GM23338 (cell line): Measurements from ENCODE around the gene RBMS2. TPM values are rescaled to one million over a fixed set of nuclear protein-coding genes. Genes with fewer than 3 reads are reported as not detected.

Source experiments
- ATAC-seq: fragments of 200-7000 bp; cut with Tn5 transposase; 3 replicates; pipeline ENCODE4 v1.9.1; 2020
- DNase-seq: peaks from one replicate; pipeline ENCODE4 v3.0.0-alpha.2; 2015; ENCODE audit warnings: low spot score
- H2AFZ ChIP-seq: fragments of 200-600 bp; sonication (generic); 2 replicates; pipeline ENCODE4 v1.8.0; 2016; ENCODE audit warnings: antibody characterized with exemption, mild to moderate bottlenecking, moderate library complexity
- H3F3A ChIP-seq: fragments of 200-600 bp; sonication (generic); replicated peaks from 2 replicates; pipeline ENCODE4 v1.8.0; 2017; ENCODE audit warnings: antibody characterized with exemption, mixed run types, low read depth
- H3K27ac ChIP-seq: fragments of 200-600 bp; sonication (generic); 2 replicates; pipeline ENCODE4 v1.6.1; 2016; ENCODE audit warnings: low read depth
- H3K27me3 ChIP-seq: fragments of 200-600 bp; sonication (generic); 2 replicates; pipeline ENCODE4 v1.8.0; 2016; ENCODE audit warnings: mild to moderate bottlenecking, mixed run types, moderate library complexity; ENCODE audit not compliant: insufficient read depth
- H3K36me3 ChIP-seq: fragments of 200-600 bp; sonication (generic); 2 replicates; pipeline ENCODE4 v1.8.0; 2016; ENCODE audit warnings: mild to moderate bottlenecking; ENCODE audit not compliant: insufficient read depth
- H3K4me1 ChIP-seq: fragments of 200-600 bp; sonication (generic); 2 replicates; pipeline ENCODE4 v1.8.0; 2016; ENCODE audit warnings: mild to moderate bottlenecking, moderate library complexity; ENCODE audit not compliant: insufficient read depth
- H3K4me2 ChIP-seq: fragments of 200-600 bp; sonication (generic); 2 replicates; pipeline ENCODE4 v1.7.1; 2017; ENCODE audit warnings: mixed run types
- H3K4me3 ChIP-seq: fragments of 200-600 bp; sonication (generic); 2 replicates; pipeline ENCODE4 v1.6.1; 2016; ENCODE audit warnings: mixed run types
- H3K79me2 ChIP-seq: fragments of 200-600 bp; sonication (generic); replicated peaks from 2 replicates; pipeline ENCODE4 v1.8.0; 2017; ENCODE audit warnings: mild to moderate bottlenecking; ENCODE audit not compliant: insufficient read depth
- H3K9me2 ChIP-seq: fragments of 200-600 bp; sonication (generic); 2 replicates; pipeline ENCODE4 v1.8.0; 2017; ENCODE audit not compliant: insufficient read depth
- H4K20me1 ChIP-seq: fragments of 200-600 bp; sonication (generic); replicated peaks from 2 replicates; pipeline ENCODE4 v1.8.0; 2017; ENCODE audit warnings: mild to moderate bottlenecking; ENCODE audit not compliant: insufficient read depth
- H3K27ac Mint-ChIP-seq: 2 replicates; pipeline ENCODE4 v1.8.0; 2020; ENCODE audit warnings: inconsistent platforms, mild to moderate bottlenecking, moderate library complexity, mixed read lengths
- H3K27me3 Mint-ChIP-seq: 3 replicates; pipeline ENCODE4 v1.8.0; 2022; ENCODE audit warnings: low read depth, mild to moderate bottlenecking, moderate library complexity, mixed read lengths, inconsistent platforms; ENCODE audit not compliant: insufficient read depth, poor library complexity
- H3K36me3 Mint-ChIP-seq: 3 replicates; pipeline ENCODE4 v1.8.0; 2021; ENCODE audit warnings: low read depth, mild to moderate bottlenecking, inconsistent platforms, moderate library complexity, mixed read lengths
- H3K4me1 Mint-ChIP-seq: 3 replicates; pipeline ENCODE4 v1.8.0; 2020; ENCODE audit warnings: mild to moderate bottlenecking, inconsistent platforms, mixed read lengths
- H3K4me3 Mint-ChIP-seq: 3 replicates; pipeline ENCODE4 v1.8.0; 2021; ENCODE audit warnings: moderate library complexity, mild to moderate bottlenecking, inconsistent platforms, mixed read lengths
- H3K9me3 Mint-ChIP-seq: 3 replicates; pipeline ENCODE4 v1.8.0; 2020; ENCODE audit warnings: moderate library complexity, mild to moderate bottlenecking, inconsistent platforms, mixed read lengths
- CREB1 ChIP-seq: fragments of 250-450 bp; sonication (Bioruptor Pico); IDR thresholded peaks from 2 replicates; pipeline ENCODE4 v1.5.0; 2020; ENCODE audit warnings: low read depth, mild to moderate bottlenecking, moderate library complexity
- EZH2 ChIP-seq: fragments of 200-600 bp; sonication (generic); IDR thresholded peaks from one replicate; pipeline ENCODE4 v1.8.0; 2017; ENCODE audit warnings: antibody characterized with exemption, mild to moderate bottlenecking, low read depth; ENCODE audit not compliant: unreplicated experiment
- EZH2phosphoT487 ChIP-seq: fragments of 200-600 bp; sonication (generic); IDR thresholded peaks from one replicate; pipeline ENCODE4 v1.8.1; 2018; ENCODE audit warnings: antibody characterized with exemption; ENCODE audit not compliant: unreplicated experiment
- NANOG ChIP-seq: IDR thresholded peaks from 2 replicates; pipeline ENCODE4 v1.6.1; 2016; ENCODE audit warnings: antibody characterized with exemption, borderline replicate concordance
- STAT1 ChIP-seq: IDR thresholded peaks from one replicate; pipeline ENCODE4 v1.6.1; 2016; ENCODE audit warnings: antibody characterized with exemption; ENCODE audit not compliant: unreplicated experiment
- ZNF114 ChIP-seq: fragments of 250-450 bp; sonication (Bioruptor Pico); IDR thresholded peaks from 2 replicates; pipeline ENCODE4 v1.5.0; 2020; ENCODE audit warnings: mild to moderate bottlenecking, moderate library complexity
- ZNF462 ChIP-seq: fragments of 250-450 bp; sonication (Bioruptor Pico); IDR thresholded peaks from 2 replicates; pipeline ENCODE4 v1.5.0; 2020; ENCODE audit warnings: mild to moderate bottlenecking, moderate library complexity
- polyA plus RNA-seq: library from polyadenylated mRNA; unstranded; fragments of >200 nt; fragmentation: Nextera tagmentation; extraction: Ambion mirVana; gene quantifications from 2 replicates; pipeline ENCODE4 v1.2.1, GENCODE V29; 2016
- total RNA-seq: library from RNA; depleted of rRNA; stranded (reverse); fragments of >200 nt; shearing (Covaris generic); gene quantifications from 2 replicates; pipeline ENCODE4 v1.2.3, GENCODE V29; 2014
- TF ChIP-seq, protein P1 (sequence below): IDR thresholded peaks from one replicate; pipeline ENCODE4 v1.6.1; 2018; ENCODE audit warnings: antibody characterized with exemption; ENCODE audit not compliant: unreplicated experiment

Gene RBMS2
- total and polyA plus RNA-seq, 2 experiments from 2014 or later: 9.2 to 16.8 TPM

- TF ChIP-seq ZNF462 (CRISPR knock-in tag) (no peak), EZH2phosphoT487 (no peak), EZH2 (no peak), STAT1 (no peak), NANOG (no peak)
These were observed 80.6 kb downstream of the RBMS2 start (continued) for GRCh38 chr12:56602239-56602638.

DNA sequence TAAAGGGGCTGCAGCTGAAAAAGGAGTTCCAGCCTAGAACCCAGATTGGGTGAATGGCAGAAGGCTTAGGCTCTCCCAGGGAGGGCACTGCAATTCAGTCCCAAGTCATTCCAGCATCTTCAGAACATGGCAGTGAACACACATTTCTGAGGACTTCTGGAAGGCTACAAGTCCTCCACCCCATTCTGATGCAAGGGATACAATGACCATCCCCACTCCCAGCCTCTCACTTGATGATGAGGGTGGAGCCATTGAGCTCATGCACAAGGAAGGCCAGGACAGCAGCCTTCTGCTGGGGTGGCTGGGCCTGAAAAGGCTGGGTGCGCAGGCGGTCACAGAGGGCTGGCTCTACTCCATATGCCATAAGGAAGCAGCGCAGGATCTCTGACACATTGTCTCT lies 82.7 kb downstream of the RBMS2 start:
- H3K9me2 ChIP-seq: no peaks in the 10 kb centered on the region
- peaks cover 72% of the 10 kb centered on the region for H3K36me3 ChIP-seq
- H4K20me1 ChIP-seq: peaks cover 4% of the 10 kb centered on the region
- Mint-ChIP-seq H3K4me1 (no peaks in the 10 kb centered on the region), H3K4me3 (no peak overlapping the region), H3K27ac (no peak overlapping the region), H3K9me3 (no peaks in the 10 kb centered on the region), H3K36me3 (peaks cover 91% of the 10 kb centered on the region), H3K27me3 (peaks cover 3% of the 10 kb centered on the region)
- no peaks in the 10 kb centered on the region for H3K27me3 ChIP-seq
- no peaks in the 10 kb centered on the region for H3K79me2 ChIP-seq
- H3F3A ChIP-seq: peaks cover 9% of the 10 kb centered on the region
- H3K4me1 ChIP-seq: no peaks in the 10 kb centered on the region
- DNase-seq (no peak), ATAC-seq (no peak)
- no peak overlapping the region for H2AFZ ChIP-seq
- H3K27ac ChIP-seq: no peak overlapping the region
- H3K4me3 ChIP-seq: no peak overlapping the region
- no peak overlapping the region for H3K4me2 ChIP-seq
- TF ChIP-seq EZH2phosphoT487 (no peak), CREB1 (no peak), ZNF114 (CRISPR knock-in tag) (no peak), NANOG (no peak), STAT1 (no peak), EZH2 (no peak)
- TF ChIP-seq, protein P1, sequence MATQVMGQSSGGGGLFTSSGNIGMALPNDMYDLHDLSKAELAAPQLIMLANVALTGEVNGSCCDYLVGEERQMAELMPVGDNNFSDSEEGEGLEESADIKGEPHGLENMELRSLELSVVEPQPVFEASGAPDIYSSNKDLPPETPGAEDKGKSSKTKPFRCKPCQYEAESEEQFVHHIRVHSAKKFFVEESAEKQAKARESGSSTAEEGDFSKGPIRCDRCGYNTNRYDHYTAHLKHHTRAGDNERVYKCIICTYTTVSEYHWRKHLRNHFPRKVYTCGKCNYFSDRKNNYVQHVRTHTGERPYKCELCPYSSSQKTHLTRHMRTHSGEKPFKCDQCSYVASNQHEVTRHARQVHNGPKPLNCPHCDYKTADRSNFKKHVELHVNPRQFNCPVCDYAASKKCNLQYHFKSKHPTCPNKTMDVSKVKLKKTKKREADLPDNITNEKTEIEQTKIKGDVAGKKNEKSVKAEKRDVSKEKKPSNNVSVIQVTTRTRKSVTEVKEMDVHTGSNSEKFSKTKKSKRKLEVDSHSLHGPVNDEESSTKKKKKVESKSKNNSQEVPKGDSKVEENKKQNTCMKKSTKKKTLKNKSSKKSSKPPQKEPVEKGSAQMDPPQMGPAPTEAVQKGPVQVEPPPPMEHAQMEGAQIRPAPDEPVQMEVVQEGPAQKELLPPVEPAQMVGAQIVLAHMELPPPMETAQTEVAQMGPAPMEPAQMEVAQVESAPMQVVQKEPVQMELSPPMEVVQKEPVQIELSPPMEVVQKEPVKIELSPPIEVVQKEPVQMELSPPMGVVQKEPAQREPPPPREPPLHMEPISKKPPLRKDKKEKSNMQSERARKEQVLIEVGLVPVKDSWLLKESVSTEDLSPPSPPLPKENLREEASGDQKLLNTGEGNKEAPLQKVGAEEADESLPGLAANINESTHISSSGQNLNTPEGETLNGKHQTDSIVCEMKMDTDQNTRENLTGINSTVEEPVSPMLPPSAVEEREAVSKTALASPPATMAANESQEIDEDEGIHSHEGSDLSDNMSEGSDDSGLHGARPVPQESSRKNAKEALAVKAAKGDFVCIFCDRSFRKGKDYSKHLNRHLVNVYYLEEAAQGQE: no peak
